GM19328 (cell line): ENCODE measurements around the gene TMEM72.

Source experiments
- ATAC-seq: cut with Tn5 transposase; IDR thresholded peaks from one replicate; pipeline ENCODE4 v1.9.1; 2021; ENCODE audit warnings: mild to moderate bottlenecking, moderate library complexity; ENCODE audit not compliant: unreplicated experiment

TMEM72 gene

GRCh38 chr10:44888886-44889285 is 22.3 kb upstream of the TMEM72 start:
- ATAC-seq: no peak

DNA sequence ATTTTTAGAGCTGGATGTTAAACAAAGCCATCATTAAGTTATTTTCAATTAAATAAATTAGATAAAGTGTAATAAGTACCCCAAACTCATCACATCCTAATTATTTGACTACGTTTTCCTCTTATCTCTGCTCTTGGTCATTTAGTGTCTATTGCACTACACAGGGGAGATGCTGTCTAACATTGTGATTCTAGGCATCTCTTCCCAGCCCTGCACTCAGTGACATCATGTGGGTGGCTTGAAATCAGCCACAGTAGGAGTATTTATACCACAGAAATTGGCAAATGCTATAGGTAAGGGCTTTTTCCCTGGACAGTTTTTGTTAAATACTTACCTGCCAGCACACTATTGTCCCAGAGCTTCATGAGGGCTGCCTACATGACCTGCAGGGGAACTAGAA is 21.3 kb upstream of the TMEM72 start:
- ATAC-seq: no peak

DNA sequence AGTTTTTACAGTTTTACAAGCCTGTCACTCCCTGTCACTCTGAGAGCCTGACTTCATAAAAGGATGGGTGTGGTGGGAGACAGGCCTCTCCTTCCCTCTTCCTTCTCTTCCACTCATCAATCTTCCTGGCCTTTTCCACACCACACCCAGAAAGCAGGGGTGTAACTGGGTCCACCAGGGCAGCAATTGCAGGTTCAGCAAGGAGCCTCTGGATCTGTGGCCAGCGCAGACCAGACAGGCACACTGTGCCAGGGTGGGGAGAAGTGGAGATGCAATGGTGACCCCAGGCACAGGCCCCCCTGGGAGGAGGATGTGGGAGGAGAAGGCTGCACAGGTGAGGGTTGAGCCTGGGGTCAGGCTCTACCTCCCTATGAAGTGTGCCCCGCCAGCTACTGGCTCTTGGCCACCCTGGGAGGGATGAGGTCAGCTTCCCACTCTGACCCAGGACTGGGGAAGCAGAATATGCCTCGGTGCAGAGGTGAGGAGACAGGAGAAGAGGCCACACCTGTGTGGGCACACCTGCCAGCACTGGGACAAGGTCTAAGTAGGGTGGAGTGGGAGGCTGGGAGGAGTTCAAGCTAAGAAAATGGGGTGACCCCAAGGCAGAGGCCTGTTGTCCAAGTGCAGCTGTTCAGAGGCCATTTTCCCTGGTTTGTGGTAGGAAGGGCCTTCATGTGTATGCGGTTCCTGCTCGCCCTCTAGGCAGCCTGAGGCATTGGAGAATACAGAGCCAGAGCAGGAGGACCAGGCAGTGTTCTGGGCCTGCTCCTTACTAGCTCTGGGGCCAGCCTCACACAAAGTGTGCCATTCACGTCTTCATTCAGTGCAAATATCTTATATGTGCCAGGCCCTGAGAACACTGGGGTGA is 20.2 kb upstream of the TMEM72 start:
- ATAC-seq: no peak

GRCh38 chr10:44891721-44892120 is 19.4 kb upstream of the TMEM72 start:
- no peak for ATAC-seq

GRCh38 chr10:44893604-44894468 is 17.3 kb upstream of the TMEM72 start:
- ATAC-seq: no peak

DNA sequence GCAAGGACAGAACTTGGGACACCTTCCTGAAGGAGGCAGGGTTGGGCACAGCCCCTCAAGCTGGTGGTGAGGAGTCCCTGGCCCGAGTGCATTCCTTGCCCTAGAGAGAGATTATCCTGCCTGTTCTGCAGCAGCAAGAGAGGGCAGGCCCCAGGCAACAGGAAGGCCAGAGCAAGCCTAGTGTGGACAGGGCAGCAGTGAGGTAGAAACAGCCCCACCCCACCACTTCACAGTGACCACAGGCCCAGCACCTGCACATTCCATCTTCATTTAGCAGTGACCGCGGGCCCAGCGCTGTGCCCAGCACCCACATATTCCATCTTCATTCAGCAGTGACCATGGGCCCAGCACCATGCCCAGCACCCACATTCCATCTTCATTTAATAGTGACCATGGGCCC is 16.4 kb upstream of the TMEM72 start:
- ATAC-seq: no peak

- ATAC-seq: no peak
Observed at GRCh38 chr10:44895280-44895679, 15.9 kb upstream of the TMEM72 start.

GRCh38 chr10:44897049-44897448 is 14.1 kb upstream of the TMEM72 start:
- no peak for ATAC-seq

- no peak for ATAC-seq
Observed at GRCh38 chr10:44898665-44899064, 12.5 kb upstream of the TMEM72 start.

GRCh38 chr10:44899450-44900080 is 11.6 kb upstream of the TMEM72 start:
- no peak for ATAC-seq

GRCh38 chr10:44902941-44903545 is 8.1 kb upstream of the TMEM72 start:
- ATAC-seq: no peak

- ATAC-seq: no peak
Observed at GRCh38 chr10:44906486-44906885, 4.7 kb upstream of the TMEM72 start.

DNA sequence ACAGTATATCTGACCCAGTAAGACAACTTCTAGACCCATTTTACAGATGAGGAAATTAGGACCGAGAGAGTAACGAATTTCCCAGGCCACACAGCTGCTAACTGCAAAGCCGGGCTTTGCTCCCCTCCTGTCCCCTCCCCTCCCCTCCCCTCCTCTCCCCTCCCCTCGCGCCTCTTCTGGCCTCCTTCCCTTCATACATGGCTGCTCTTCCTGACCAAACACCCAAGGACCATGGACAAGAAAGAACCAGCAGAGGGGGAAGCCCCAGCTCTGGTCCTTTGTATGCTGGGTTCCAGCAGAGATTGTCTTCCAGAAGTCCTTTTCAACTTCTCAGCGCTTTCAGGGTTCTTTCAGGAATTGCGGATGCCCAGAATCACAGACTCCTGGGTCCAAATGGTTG is 3.6 kb upstream of the TMEM72 start:
- no peak for ATAC-seq

GRCh38 chr10:44908066-44908749 is 2.9 kb upstream of the TMEM72 start:
- no peak for ATAC-seq

- no peak for ATAC-seq
Observed at GRCh38 chr10:44908936-44909630, 2.1 kb upstream of the TMEM72 start.

DNA sequence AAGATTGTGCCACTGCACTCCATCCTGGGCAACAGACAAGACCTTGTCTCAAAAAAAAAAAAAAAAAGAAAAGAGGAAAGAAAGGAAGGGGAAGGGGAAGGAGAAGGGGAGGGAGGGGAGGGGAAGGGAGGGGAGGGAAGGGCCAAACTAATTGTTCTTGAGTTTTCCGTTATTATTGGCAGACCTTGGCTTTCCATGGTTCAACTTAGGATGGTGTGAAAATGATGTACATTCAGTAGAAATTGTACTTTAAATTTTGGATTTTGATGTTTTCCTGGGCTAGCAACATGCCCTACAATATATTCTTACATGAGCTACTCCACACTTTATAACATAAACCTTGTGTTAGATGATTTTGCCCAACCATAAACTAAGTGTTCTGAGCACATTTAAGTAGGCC is 1.2 kb upstream of the TMEM72 start:
- ATAC-seq: no peak

- ATAC-seq: no peak
Observed at GRCh38 chr10:44910602-44911001, 535 bp upstream of the TMEM72 start.

GRCh38 chr10:44911951-44912350 is 814 bp downstream of the TMEM72 start:
- ATAC-seq: no peak

- no peak for ATAC-seq
Observed at GRCh38 chr10:44913350-44914081, 2.4 kb downstream of the TMEM72 start.
